ENCODE results near the gene FBXO46.

The FBXO46 gene, protein sequence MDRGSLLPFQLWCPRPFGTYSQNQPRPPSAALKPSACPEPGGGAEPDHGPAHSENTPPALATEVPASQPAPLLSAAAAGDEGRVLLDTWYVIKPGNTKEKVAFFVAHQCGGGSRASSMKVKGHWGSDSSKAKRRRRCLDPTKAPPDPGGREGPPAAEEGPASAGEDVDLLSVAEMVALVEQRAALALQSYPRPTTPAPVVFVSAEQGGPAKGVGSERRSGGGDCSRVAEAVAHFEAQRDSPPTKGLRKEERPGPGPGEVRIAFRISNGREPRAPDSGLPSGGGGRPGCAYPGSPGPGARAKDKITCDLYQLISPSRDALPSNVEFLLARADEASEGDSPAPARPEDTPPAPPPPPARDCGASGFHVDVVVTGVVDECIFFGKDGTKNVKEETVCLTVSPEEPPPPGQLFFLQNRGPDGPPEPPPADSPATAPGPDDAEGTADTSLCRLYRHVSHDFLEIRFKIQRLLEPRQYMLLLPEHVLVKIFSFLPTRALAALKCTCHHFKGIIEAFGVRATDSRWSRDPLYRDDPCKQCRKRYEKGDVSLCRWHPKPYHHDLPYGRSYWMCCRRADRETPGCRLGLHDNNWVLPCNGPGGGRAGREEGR

DNA sequence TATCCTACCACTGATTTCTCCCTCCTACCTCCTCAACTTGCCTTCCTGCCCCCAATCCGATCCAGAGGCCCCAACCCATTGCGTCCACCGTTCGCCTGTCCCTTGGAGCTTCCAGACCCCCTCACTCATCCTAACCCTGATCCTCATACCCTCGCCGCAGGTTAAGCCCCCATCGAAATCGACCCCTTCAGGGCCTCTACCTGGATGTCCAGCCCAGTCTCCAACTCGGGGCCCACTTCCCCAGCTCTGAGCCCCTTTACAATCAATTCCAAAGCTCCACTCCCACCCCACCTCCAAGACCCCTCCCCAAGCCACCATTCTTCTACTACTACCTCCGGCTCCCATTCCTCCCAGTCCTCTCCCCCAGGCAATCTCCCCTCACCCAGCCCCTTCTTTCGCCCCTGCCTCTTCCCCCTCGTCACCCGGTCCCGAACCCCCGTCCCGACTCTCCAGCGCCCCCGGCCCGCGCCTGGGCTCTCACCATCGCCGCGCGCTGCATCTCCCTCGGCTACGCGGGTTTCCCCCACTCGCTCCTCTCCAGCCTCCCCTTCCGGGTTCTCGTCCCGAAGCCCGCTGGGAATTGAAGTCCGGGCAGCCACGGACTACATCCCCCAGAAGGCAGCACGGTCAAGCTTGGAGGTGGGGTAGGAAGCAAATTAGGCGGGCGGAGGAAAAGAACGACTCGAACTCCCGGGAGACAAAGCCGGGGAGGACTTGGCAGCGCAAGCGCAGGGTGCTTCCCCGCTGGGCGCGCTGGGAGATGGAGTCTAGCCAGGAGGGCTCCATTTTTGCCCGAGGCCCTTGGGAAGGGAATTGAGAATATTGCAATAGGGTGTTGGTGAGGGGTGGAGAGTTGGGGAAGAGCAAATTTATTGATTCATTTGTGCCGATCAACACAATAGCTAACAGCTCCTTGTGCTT is at the start of gene FBXO46:
FBXO46 (minus strand) TSS at position 529 of the 921 bp plus-strand sequence. CDS start 17,401 bp downstream, outside the sequence.
- DNase-seq: peak; percentile 91

DNA sequence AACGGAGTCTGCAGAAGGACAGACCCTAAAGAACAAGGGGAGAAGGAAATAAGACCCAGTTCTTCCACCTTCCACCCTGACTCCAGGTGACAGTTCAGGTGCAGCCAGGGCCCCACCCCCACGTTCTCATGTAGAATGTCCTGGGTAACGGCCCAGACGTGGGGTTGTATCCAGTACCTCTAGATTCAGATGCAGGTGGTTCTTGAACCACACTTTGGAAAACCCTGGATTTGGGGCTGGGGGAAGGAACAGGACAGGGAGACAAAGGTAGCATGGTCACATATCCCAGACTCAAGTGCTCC is 49.4 kb upstream of the FBXO46 start:
- no peak for DNase-seq

DNA sequence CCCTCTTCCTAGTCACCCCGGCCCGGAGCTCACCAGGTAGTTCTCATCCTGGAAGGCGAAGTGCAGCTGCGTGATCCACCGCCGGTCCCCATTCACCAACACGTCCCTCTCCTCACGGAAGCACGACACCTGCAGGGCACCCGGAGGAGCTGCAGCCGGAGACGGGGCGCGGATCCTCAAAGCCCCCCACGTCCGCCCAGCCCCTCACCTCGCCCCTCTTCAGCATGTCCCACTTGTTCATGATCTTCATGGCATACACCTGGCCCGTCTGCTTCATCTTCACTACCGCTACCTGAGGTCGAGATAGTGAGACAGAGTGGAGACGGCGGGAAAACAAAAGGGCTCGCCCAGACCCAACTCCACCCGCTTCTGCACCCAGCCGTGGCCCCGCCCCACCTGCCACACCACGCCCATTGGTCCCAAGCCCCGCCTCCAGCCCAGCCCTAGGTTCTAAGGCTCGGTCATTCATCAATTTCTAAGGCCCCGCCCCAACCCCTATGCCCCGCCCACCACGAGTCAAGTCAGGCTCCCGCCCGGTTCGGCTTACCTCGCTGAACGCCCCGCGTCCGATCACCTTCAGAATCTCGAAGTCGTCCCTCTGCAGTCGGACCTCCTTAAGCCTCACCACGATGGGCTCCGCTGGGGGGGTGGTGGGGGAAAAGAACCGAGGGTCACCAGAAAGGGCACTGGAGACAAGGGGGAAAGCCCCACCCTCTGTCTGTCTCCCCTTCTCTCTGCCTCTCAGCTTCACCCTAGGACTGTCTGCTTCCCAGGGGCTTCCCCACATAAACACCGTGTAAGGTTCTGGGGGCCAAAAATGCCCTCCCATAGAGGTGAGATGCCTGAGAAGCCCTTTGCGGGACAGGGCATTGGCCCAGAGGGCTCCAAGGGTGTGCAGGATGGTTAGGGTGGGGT is 48.8 kb upstream of the FBXO46 start:
- peak; percentile 87 for DNase-seq

DNA sequence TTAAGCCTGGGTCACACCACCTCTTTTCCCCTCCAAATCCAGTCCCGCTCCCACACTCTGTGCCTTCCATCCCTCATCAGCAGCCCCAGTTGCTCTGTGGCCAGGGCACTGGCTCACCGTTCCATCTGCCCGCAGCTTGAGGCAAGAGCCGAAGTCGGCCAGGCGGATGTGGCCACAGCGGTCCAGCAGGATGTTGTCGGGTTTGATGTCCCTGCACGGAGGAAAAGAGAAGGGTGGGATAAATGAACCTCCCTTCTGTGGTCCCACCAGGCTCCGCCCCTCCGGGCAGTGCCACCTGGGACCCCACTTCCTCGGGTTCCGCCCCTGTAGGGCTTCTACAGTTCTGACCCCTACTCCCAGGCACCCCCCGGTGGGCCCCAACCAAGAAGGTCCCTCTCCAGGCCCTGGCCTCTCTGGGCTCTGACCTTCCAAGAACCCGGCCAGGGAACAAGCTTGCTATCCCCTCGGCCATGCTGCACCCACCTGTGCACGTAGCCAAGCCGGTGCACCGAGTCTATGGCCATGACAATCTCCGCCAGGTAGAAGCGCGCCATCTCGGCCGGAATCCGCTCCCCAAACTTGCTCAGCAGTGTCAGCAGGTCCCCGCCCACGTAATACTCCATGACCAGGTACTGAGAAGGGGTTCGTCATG is 47.4 kb upstream of the FBXO46 start:
- no peak for DNase-seq

DNA sequence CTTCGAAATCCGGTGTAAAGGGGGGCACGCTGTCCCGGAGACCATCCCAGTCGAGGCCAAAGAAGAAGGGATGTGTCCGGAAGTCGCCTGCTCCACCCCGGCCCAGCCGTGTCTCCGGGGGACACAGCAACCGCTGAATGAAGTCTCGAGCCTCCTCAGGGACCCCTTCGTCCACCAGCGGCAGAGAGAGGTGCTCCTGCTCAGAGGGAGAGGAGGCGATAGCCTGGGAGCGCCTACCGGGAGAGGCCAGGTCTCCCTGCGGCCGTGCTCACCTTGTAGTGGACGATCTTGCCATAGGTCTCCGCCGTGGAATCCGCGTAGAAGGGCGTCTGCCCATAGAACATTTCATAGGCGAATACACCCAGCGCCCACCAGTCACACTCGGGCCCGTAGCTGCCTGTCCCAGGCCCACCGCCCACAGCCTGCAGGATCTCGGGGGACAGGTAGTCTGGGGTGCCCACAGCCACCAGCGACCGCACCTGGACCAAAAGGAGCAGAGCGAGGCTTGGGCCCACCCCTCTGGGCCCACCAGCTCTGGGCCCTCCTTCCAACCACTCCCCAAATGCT is 46.8 kb upstream of the FBXO46 start:
- DNase-seq: no peak

DNA sequence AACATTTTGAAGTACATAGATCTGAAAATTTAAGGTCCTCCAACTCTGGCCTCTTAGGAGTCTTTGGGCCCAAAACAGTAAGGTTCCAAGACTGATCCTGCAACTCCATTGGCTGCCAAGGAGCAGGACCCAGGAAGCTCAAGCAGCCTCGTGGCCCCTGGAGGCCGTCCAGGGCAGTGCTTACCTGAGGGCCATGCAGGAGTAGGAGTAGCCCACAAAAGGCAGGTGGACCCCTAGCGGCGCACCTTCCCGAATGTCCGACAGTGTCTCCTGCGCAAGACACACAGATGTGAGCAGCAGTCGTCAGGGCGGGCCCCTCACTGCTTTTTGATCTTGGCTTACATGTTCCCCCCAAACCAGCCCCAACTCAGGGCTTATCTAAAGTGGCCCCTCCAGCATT is 44.1 kb upstream of the FBXO46 start:
- DNase-seq: no peak

DNA sequence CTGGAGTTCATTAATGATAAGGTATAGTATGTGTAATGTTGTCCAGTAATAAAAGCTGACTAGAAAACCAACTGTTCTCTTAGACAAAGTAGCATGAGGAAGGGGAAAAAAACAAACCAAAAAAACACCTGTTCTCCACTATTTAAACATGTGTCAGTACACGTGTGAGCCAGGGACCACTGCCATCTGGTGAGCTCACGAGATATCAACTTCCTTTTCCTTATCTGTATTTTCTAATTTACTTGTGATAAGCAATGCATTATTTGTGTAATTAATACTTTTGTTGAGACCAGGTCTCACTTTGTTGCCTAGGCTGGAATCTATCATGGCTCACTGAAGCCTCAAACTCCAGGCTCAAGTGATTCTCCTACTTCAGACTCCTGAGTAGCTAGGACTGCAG is 42.7 kb upstream of the FBXO46 start:
- no peak for DNase-seq

DNA sequence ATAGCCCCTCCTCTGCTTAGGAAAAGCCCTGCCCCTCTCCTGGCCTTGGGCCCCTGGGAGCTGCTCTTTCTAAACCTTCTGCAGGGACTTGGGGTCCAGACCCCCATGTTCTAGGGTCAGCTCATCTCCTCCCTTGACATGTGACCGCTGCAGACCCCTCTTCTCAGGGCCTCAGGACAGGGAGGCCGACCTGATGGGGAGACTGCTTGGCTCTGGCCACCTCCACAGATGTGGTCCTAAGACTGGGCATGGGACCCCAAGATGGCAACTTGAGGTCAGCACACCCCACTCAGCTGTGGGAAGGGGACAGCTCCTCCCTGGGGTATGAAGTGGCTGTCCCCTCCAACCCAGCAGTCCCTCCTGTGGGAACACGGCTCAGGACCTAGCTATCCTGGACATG is 42.2 kb upstream of the FBXO46 start:
- DNase-seq: no peak

DNA sequence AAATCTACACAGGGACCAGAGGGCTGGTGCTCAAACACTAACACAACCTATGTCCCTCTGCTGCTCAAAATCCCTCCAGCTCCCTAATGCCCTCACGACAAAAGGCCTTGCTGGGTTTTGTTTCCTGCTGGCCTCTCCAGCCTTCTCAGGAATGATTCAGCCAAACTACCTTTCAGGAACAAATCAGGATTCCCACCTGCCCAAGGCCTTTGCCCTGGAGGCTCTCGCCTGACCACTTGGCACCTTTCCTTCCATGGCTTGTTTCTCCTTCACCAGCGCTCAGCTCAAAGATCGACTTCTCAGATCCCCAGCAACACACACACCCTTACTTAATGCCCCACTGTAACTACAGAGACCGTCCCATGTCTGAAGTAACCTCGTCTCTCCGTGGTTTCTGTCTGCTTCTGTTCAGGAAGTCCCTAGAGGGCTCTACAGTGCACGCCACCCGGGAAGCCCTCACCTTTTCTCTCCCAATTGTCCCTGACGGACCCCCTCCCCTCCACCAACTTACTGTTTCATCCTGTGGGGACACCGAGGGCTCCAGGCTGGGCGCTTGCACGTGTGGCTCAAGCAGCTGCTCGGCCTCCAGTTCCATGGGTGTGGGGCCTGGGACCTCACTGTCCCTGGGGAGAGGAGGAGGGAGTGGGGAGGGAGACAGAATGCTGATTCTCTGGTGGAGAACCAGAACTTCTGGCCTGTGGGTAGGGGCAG is 41.6 kb upstream of the FBXO46 start:
- DNase-seq: no peak

DNA sequence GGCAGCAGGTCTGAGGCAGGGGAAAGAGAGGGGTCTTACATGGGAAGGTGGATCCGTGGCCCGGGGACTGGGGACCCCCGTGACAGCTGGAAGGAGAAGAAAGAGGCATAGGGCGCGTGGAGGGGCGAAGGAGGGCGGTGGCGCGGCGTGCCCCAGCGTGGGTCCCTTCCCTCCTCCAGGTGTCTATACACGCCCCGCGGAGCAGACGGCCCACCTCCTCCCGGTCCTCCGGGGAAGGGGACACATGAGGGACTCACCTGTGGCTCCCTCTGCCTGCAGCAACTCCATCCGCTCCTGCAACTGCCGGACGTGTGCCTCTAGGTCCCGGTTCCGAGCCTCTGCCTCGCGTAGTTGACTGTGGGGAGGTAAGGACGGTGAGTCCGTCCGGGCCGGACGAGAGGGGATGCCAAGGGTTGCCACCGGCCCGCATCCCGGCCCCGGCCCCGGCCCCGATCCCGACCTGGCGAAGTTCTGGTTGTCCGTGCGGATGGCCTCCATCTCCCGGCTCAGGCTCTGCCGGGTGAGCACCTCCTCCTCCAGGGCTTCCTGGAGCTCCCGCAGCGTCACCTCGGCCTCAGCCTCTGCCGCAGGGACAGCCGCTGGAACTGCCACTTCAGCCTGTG is 40.7 kb upstream of the FBXO46 start:
- DNase-seq: no peak

DNA sequence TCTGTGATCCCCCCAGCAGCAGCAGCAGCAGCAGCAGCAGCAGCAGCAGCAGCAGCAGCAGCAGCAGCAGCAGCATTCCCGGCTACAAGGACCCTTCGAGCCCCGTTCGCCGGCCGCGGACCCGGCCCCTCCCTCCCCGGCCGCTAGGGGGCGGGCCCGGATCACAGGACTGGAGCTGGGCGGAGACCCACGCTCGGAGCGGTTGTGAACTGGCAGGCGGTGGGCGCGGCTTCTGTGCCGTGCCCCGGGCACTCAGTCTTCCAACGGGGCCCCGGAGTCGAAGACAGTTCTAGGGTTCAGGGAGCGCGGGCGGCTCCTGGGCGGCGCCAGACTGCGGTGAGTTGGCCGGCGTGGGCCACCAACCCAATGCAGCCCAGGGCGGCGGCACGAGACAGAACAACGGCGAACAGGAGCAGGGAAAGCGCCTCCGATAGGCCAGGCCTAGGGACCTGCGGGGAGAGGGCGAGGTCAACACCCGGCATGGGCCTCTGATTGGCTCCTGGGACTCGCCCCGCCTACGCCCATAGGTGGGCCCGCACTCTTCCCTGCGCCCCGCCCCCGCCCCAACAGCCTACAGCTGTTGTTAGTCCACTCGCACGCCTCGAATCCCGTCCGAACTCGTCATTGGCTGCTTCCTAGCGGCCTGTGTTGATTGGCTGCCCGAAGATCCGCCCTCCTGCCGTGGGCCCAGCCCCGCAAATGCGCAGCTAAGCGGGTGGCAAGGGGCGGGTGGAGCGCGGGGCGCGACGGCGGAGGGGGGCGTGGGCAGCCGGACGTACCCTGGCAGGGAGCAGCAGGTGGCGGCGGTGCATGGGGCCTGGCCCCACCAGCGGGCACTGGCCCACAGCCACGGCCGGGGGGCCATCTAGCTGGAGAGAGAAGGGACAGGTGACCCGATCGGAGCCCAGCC is 39.8 kb upstream of the FBXO46 start:
- peak; percentile 90 for DNase-seq

DNA sequence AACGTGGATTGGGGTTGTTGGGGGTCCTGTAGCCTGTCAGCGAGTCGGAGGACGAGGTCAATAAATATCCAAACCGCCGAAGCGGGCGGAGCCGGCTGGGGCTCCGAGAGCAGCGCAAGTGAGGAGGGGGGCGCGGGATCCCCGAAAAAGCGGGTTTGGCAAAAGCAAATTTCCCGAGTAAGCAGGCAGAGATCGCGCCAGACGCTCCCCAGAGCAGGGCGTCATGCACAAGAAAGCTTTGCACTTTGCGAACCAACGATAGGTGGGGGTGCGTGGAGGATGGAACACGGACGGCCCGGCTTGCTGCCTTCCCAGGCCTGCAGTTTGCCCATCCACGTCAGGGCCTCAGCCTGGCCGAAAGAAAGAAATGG is 39.1 kb upstream of the FBXO46 start:
- DNase-seq: peak; percentile 50

DNA sequence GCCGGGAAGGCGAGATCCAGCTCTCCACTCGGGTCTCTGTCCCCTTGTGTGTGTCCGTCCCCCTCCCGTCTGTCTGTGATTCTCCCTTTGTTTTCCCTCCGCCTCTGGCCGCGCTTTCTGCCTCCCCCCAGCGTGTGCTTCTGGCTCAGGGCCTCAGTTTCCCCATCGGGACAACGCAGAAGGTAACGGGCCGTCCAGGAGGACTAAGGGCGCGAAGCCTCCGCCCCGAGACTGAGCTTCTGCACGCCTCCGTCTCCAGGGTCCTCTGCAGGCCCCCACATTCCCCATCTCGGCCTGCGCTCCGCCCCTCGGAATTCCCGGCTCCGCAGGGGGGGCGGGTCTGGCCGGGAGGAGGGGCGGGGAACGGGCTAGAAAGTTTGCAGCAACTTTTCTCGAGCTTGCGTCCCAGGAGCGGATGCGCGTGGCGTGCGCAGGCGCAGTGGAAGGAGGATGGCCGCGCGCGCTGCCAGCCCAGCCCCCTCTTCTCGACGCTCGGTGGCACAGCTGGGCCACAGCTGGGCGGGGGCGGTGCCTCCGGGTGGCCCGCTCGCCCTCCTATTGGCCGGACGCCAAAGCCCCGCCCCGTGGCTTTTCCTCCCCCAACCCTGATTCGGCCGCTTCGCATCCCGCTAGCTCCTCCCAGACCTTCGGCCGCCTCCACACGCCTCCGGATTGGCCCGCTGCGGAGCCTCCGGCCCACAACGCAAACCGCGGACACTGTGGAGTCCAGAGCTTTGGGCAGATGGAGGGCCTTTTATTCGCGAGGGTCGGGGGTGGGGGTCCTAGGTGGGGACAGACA is 38.5 kb upstream of the FBXO46 start, which contains the start of gene SIX5:
SIX5 (minus strand) TSS at position 269 of the 799 bp plus-strand sequence. CDS start 408 bp downstream, outside the sequence.
- DNase-seq: peak; percentile 94

DNA sequence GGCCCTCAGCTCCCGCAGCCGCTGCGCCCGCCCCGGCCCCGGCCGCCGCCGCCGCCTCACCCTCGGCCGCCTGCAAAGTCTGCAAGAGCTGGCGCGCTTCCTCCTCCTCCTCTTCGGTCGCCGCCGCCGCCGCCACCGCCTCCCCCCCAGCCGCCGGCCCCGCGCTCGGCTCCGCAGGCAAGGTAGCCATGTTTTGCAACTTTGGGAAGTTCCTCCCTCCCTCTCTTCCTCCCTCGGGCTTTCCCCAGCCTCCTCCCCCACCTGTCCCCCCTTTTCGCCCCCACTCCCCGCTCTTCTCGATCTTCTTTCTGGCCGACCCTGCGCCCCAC is 37.9 kb upstream of the FBXO46 start:
- DNase-seq: peak; percentile 45

DNA sequence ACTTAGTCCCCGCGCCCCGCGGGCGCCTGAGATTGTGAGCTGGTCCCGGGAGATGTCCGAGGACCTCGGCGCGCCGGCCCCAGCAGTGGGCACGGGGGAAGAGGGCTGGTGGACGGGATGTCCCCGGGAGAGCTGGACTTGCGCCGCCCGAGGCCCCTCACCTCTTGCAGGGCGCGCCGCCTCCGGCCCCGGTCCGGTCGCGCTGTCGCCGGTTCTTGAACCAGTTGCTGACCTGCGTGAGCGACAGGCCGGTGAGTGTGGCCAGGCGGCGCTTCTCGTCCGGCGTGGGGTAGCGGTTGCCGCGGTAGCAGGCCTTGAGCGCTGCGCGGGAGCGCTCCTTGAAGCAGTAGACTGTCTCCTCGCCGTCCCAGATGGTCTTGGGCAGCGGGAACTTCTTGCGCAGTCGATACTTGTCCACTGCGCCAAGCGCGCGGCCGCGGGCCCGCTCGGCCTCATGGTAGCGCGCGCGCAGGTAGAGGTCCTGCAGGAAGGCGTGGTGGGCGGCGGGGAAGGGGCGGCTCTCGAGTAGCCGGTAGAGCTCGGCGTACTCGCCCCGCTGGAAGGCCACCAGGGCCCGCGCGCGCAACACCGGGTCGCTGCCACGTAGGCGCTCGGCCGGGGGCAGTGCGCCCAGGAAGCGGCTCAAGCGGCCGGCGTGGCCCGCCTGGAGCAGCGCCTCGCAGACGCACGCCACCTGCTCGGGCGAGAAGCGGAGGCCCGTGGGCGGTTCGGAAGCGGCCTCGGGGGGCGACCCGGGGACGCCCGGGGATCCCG is 37.4 kb upstream of the FBXO46 start:
- no peak for DNase-seq

DNA sequence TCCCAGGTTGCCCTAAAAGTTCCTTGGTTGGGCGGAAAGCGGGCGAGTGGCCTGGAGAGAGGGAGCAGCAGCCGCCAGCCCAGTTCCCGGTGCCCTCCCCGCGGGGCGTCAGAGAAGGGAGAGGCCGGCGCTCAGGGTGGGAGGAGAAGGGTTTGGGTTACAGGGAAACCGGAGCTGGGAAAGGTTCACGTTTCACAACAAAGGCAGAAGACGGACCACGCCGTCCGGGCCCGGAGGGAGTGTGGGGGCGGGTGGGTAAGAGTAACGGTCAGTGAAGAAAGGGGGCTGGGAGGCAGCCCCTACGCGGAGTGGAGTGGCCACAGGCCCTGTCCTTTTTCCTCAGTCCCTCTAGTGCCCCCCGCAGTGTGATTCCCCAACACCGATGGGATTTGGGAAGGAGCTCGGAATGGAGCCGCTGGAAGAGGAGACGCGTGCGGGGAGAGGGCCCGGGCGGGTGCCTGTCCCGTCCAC is 36.7 kb upstream of the FBXO46 start:
- DNase-seq: no peak

DNA sequence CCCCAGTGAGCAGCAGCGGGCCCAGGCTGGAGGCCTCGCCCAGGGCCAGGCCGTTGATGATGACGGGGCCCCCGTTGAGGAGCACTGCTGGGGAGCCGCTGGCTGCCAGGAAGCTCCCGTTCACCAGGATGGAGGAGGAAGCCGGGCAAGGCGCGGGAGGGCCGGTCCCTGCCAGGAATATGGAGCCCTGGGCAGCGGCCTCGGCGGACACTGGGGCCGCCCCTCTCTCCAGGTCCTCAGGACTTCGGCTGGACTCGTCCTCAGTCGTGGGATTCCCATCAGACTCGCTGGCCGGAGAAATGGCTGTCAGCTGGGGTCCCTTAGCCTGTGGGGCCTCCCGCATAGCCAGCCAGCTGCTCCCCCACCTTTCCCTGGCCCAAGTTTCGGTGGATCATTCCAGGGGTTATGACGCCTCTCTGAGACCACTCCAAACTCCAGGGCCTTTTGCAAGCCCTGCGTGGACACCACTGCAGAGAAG is 36.2 kb upstream of the FBXO46 start:
- no peak for DNase-seq
